ENCODE measurements around the gene TRIM33. TPM values are rescaled to one million over a fixed set of nuclear protein-coding genes. Genes with fewer than 3 reads are reported as not detected.

The TRIM33 gene
- total RNA-seq, 1 donor from 2014 or later: 31.8 TPM

GRCh38 chr1:114397601-114398000 is 113.4 kb downstream of the TRIM33 start:
- Histone ChIP-seq H3K79me2 (ENCODE audit: insufficient read depth, low read length) (no peaks in the 10 kb centered on the region), H3K4me3 (ENCODE audit: insufficient read depth, low read depth, low read length) (no peak overlapping the region), H3K4me2 (ENCODE audit: low read length) (no peak overlapping the region), H3K36me3 (ENCODE audit: insufficient read depth, low read length) (peaks cover 24% of the 10 kb centered on the region), H2AFZ (ENCODE audit: low read depth, low read length) (no peak overlapping the region), H3K4me1 (ENCODE audit: insufficient read depth, low read length) (no peaks in the 10 kb centered on the region), H3K9ac (ENCODE audit: low read length) (no peak overlapping the region), H3K9me3 (ENCODE audit: insufficient read depth, low read depth, low read length) (no peaks in the 10 kb centered on the region), H3K27me3 (ENCODE audit: insufficient read depth, low read length) (no peaks in the 10 kb centered on the region), H4K20me1 (ENCODE audit: insufficient read depth, low read length) (no peaks in the 10 kb centered on the region), H3K27ac (ENCODE audit: low read depth, low read length) (no peak overlapping the region)
- Mint-ChIP-seq H3K27me3 (ENCODE audit: low read depth, unreplicated experiment) (no peaks in the 10 kb centered on the region), H3K4me3 (ENCODE audit: unreplicated experiment) (no peak overlapping the region), H3K27ac (ENCODE audit: unreplicated experiment) (no peak overlapping the region), H3K36me3 (ENCODE audit: low read depth, unreplicated experiment) (peaks cover 9% of the 10 kb centered on the region), H3K4me1 (ENCODE audit: low read depth, unreplicated experiment) (no peaks in the 10 kb centered on the region), H3K9me3 (ENCODE audit: unreplicated experiment) (no peaks in the 10 kb centered on the region)
- FAIRE-seq (no peak), DNase-seq (ENCODE audit: low read depth) (no peak)
- TF ChIP-seq EZH2 (IDR thresholded peaks at IDR 0.05; ENCODE audit: insufficient read depth, low read length) (no peak), CTCF (IDR thresholded peaks at IDR 0.05; ENCODE audit: insufficient read depth, low read depth, low read length) (no peak)

GRCh38 chr1:114395863-114396262 is 115.1 kb downstream of the TRIM33 start:
- no peaks in the 10 kb centered on the region for H3K27me3 ChIP-seq (ENCODE audit: insufficient read depth, low read length)
- no peak overlapping the region for H3K4me3 ChIP-seq (ENCODE audit: insufficient read depth, low read depth, low read length)
- no peaks in the 10 kb centered on the region for H3K9me3 ChIP-seq (ENCODE audit: insufficient read depth, low read depth, low read length)
- DNase-seq (ENCODE audit: low read depth): no peak
- no peaks in the 10 kb centered on the region for H3K4me1 Mint-ChIP-seq (ENCODE audit: low read depth, unreplicated experiment)
- H3K36me3 Mint-ChIP-seq (ENCODE audit: low read depth, unreplicated experiment): peaks cover 15% of the 10 kb centered on the region
- no peak overlapping the region for H3K9ac ChIP-seq (ENCODE audit: low read length)
- H3K4me3 Mint-ChIP-seq (ENCODE audit: unreplicated experiment): no peak overlapping the region
- H3K9me3 Mint-ChIP-seq (ENCODE audit: unreplicated experiment): no peaks in the 10 kb centered on the region
- no peaks in the 10 kb centered on the region for H3K27me3 Mint-ChIP-seq (ENCODE audit: low read depth, unreplicated experiment)
- no peaks in the 10 kb centered on the region for H3K79me2 ChIP-seq (ENCODE audit: insufficient read depth, low read length)
- no peak overlapping the region for H3K27ac ChIP-seq (ENCODE audit: low read depth, low read length)
- no peak for FAIRE-seq
- no peaks in the 10 kb centered on the region for H3K4me1 ChIP-seq (ENCODE audit: insufficient read depth, low read length)
- TF ChIP-seq CTCF (IDR thresholded peaks at IDR 0.05; ENCODE audit: insufficient read depth, low read depth, low read length) (no peak), EZH2 (IDR thresholded peaks at IDR 0.05; ENCODE audit: insufficient read depth, low read length) (no peak)
- H3K27ac Mint-ChIP-seq (ENCODE audit: unreplicated experiment): no peak overlapping the region
- H4K20me1 ChIP-seq (ENCODE audit: insufficient read depth, low read length): no peaks in the 10 kb centered on the region
- H3K36me3 ChIP-seq (ENCODE audit: insufficient read depth, low read length): peaks cover 27% of the 10 kb centered on the region
- H3K4me2 ChIP-seq (ENCODE audit: low read length): no peak overlapping the region
- H2AFZ ChIP-seq (ENCODE audit: low read depth, low read length): no peak overlapping the region

- TF ChIP-seq EZH2 (IDR thresholded peaks at IDR 0.05; ENCODE audit: insufficient read depth, low read length) (no peak), CTCF (IDR thresholded peaks at IDR 0.05; ENCODE audit: insufficient read depth, low read depth, low read length) (no peak)
- Histone ChIP-seq H3K36me3 (ENCODE audit: insufficient read depth, low read length) (peaks cover 4% of the 10 kb centered on the region), H2AFZ (ENCODE audit: low read depth, low read length) (no peak overlapping the region), H3K79me2 (ENCODE audit: insufficient read depth, low read length) (no peaks in the 10 kb centered on the region), H3K4me3 (ENCODE audit: insufficient read depth, low read depth, low read length) (no peak overlapping the region), H3K4me1 (ENCODE audit: insufficient read depth, low read length) (no peaks in the 10 kb centered on the region), H3K9me3 (ENCODE audit: insufficient read depth, low read depth, low read length) (no peaks in the 10 kb centered on the region), H3K4me2 (ENCODE audit: low read length) (no peak overlapping the region), H3K27ac (ENCODE audit: low read depth, low read length) (no peak overlapping the region), H3K27me3 (ENCODE audit: insufficient read depth, low read length) (no peaks in the 10 kb centered on the region), H4K20me1 (ENCODE audit: insufficient read depth, low read length) (no peaks in the 10 kb centered on the region), H3K9ac (ENCODE audit: low read length) (no peak overlapping the region)
- FAIRE-seq (no peak), DNase-seq (ENCODE audit: low read depth) (no peak)
- Mint-ChIP-seq H3K4me1 (ENCODE audit: low read depth, unreplicated experiment) (peaks cover 2% of the 10 kb centered on the region), H3K36me3 (ENCODE audit: low read depth, unreplicated experiment) (peaks cover 19% of the 10 kb centered on the region), H3K9me3 (ENCODE audit: unreplicated experiment) (peaks cover 3% of the 10 kb centered on the region), H3K4me3 (ENCODE audit: unreplicated experiment) (no peak overlapping the region), H3K27ac (ENCODE audit: unreplicated experiment) (no peak overlapping the region), H3K27me3 (ENCODE audit: low read depth, unreplicated experiment) (no peaks in the 10 kb centered on the region)
Observed at GRCh38 chr1:114390960-114391359, 120.0 kb downstream of the TRIM33 start.
